NOMO-1 treated with dmso at 0.1 percent for 144 hours (cell line): Measurements from ENCODE around the gene ZNF44.

ENCODE experiments used
- DNase-seq: peaks from one replicate; lab custom pipeline; 2025; ENCODE audit not compliant: unreplicated experiment; lab: John Stamatoyannopoulos, UW

The ZNF44 gene

GRCh38 chr19:12265921-12266704 is 28.6 kb downstream of the ZNF44 start:
- no peak for DNase-seq

- no peak for DNase-seq
Observed at GRCh38 chr19:12261554-12261953, 33.1 kb downstream of the ZNF44 start.

DNA sequence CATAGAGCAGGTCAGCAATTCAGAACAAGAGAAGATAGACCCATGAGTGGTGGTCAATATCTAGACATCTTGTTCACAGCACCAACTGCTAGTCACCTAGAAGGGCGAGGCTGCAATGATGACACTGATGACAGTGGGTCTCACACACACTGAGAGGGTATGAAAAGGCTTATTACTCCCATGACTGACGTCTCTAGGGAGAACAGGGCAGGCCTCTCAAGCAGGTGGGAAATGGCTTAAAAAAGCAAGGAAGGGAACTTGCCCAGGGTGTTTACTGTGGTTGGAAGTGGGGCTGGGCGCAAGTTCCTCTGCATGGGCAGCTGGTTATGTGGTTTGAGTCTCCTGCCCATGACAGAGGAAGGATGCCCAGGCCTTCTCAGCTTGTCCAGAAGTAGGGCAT is 33.8 kb downstream of the ZNF44 start:
- DNase-seq = no peak

DNA sequence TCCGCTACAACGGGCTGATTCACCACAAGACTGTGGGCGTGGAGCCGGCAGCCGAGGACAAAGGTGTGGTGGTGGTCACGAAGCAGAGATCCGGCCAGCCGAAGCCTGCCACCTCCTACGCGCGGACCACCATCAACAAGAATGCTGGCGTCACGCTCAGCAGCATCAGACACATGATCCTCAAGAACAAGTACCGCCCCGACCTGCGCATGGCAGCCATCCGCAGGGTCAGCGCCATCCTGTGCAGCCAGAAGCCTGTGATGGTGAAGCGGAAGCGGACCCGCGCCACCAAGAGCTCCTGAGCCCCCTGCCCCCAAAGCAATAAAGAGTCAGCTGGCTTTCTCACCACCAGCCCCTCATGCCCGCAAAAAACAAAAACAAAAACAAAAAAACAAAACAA is 34.4 kb downstream of the ZNF44 start:
- no peak for DNase-seq

DNA sequence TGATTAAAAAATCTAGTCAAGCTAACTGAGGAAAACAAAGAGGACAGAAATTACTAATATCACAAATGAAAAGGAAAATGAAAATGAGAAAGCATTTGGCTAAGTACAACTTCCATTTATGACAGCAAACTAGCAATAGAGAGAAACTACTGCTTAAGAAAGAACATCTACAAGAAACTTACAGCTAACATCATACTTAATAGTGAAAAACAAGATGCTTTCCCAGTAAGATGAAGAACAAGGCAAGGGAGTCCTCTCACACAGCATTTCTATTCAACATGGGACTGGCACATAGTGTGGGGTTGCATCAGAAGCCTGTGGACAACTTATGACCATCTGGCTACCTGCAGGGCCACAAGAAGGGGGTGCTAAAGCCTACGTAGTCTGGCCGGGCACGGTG is 39.3 kb downstream of the ZNF44 start:
- no peak for DNase-seq

DNA sequence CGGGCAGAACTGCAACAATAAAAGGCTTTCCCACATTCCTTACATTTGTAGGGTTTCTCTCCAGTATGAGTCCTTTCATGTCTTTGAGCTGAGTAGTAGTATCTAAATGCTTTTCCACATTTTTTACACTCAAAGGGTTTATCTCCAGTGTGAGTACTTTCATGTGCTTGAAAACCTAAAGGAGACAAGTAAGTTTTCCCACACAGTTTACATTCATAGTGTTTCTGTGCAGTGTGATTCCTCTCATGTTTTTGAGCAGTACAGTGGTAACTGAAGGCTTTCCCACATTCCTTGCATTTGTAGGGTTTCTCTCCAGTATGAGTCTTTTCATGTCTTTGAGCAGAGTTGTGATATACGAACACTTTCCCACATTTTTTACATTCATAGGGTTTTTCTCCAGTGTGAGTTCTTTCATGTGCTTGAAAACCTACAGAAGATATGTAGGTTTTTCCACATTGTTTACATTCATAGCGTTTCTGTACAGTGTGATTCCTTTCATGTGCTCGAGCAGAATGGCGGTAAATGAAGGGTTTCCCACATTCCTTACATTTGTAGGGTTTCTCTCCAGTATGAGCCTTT is 47.0 kb downstream of the ZNF44 start:
- DNase-seq = no peak

DNA sequence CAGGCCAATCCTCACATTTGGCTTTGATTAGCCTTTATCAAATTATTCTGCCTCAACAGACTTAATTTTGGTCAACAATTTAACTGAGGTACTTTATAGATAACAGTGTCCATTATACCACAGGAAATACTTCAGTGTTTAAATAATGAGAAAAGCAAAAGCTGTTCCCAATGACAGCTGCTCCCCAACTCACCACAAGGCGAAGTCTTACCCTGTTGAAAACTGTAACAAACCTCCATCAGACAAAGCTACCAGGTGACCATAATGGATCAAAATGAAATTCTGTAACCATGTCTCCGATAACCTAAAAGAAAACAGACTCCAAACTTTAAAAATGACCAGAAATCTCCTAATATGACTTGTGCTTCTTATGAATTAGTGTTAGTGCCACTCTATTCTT is 50.3 kb downstream of the ZNF44 start:
- DNase-seq = no peak

DNA sequence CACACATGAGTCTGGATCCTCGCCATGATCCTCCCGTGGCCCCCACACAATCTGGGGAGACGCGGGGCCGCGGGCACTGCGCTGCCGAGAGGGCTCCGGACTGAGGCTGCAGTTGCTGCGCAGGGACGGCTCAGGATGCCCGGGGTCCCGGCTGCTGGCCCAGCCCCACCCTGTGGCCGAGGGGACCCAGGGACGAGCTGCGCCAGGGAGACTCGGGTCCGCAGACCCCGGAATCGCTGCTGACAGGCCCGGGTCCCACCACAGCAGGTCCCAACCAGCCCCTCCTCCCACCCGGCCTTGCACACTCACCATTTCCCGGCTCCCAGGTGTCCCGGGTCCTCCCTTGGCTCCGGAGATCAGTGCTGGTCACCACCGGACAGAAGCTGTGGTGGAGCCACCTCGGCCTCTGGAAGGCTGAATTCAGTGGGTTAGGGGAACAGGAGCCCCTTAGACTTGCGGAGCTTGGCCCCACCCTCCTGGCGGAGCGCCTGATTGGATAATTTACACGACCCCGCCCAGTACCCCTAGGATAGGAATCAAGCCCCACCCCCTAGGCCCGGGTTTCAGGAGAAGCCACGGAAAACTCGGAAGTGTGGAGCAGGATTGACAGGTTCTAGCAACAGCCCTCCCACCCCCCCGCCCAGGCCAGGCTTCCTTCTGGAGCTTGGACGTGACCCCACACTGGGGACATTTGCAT is 57.4 kb downstream of the ZNF44 start:
- no peak for DNase-seq

DNA sequence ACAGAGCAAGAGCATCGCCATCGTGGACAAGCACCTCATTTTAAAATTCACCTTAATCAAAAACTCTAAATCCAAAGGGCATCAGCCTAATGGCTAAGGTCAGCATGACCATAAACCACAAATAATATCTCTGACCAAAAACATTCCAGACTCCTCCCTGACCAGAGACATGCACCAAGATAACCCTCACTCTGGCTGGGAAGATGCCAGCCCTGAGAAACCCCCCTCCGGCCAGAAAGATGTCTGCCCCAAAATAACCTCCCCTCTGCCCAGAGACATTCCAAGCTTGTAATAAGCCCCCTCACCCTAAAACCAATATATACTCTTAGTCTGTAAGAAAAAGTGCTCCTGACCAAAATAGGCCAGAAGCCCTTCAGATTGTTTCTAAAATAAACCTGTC is 61.7 kb downstream of the ZNF44 start:
- no peak for DNase-seq

DNA sequence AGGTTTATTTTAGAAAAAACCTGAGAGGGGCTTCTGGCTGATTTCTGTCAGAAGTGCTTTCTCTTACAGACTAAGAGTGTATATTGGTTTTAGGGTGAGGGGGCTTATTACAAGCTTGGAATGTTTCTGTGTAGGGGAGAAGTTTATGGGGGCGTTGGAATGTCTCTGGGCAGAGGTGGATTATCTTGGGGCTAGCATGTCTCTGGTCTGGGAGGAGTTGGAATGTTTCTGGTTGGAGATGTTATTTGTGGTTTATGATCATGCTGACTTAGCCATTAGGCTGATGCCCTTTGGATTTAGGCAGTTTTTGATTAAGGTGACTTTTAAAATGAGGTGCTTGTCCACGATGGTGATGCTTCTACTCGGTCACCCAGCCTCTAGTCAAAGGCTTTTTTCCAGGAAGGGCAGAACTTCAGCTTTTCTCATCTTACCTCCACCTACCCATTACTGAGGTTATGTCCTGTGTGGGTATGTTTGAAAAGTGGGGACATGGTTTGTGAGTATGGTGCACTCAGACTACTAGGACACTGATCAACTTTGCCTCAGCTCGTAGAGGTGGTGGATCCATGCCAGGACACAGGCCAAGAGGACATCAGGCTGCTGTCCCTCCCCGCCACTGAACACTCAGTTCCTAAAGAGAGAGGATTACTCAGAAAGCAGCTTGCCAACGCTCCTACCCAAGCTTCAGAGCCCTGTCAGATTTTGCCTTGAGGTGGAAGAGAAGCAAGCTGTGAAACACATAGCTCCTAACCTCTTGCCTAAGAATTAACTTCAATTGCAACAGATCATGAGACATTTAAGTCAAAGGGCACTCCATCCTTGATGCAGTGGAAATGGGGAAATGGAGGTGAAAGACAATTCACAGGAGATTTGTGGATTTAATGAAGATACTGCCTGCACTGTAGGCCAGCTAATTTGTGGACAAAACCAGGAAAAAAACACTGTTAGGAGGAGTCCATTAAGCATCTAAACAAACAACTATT is 63.6 kb downstream of the ZNF44 start:
- no peak for DNase-seq

- no peak for DNase-seq
Observed at GRCh38 chr19:12229990-12230389, 64.7 kb downstream of the ZNF44 start.

- DNase-seq = no peak
Observed at GRCh38 chr19:12224676-12225075, 70.0 kb downstream of the ZNF44 start.

DNA sequence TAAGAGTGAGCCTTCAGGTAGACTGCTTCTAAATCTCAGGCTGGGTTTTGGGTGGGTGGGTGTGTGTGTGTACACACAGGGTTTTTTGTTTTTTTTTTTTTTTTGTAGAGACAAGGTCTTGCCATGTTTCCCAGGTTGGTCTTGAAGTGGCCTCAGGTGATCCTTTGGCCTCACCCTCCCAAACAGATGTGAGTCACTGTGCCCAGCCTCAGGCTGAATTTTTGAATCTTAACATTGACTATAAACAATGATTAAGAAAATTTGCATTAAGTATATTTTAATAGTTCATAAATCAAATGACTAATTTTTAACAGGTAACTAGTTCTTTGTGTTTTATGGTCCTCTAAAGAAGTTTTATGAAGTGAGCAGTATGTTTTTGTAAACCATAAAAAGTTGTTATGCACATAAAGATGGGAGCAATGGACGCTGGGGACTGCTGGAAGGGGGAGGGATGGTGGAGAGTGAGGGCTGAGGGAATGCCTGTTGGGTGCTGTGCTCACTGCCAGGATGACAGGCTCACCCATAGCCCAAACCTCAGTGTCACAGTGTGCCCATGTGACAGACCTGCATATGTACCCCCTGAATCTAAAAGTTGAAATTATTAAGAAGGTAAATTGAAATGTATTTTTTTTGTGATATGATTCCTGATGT is 71.6 kb downstream of the ZNF44 start:
- no peak for DNase-seq
